ENCODE data around the gene PAGR1.
A peak's percentile ranks its signal among the peaks of the same experiment; 100 is the strongest.

The PAGR1 gene

DNA sequence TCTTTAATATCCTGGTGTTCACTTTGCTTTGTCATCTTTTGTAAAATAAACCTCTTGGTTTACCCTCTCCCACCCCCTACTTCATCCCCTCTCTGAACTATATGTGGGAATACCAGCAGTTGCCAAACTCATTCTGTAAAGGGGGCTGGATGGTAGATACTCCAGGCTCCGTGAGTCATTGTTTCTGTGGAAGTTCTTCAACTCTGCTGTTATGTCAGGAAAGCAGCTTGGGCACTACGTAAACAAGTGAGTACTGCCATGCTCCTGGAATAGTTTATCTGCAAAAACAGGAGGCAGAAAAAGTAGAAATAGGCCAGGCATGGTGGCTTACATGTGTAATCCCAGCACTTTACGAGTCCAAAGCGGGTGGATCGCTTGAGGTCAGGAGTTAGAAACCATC lies 21.9 kb downstream of the PAGR1 start:
- no peak for DNase-seq (ENCODE audit: low read depth)

DNA sequence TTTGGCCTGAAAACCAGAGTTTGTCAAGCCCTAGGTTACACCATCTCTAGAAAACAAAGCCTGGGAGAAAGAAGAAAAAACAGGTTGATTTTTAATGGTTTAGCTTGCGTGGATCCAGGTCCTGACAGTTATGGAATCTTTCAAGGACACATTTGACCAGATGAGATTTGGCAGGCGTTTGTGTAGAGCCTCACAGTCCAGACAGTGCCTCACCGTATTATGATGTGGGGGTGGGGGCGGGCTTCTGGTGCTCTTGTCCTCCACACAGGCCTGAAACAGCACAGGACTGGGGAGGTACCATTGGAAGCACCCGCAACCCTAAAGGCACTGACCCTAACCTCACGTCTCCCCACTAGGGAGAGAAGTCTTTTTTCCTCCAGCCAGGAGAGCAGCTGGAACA lies 23.9 kb downstream of the PAGR1 start:
- DNase-seq (ENCODE audit: low read depth) = no peak

- DNase-seq (ENCODE audit: low read depth) = no peak
Measured at GRCh38 chr16:29840240-29840639, 24.3 kb downstream of the PAGR1 start.

DNA sequence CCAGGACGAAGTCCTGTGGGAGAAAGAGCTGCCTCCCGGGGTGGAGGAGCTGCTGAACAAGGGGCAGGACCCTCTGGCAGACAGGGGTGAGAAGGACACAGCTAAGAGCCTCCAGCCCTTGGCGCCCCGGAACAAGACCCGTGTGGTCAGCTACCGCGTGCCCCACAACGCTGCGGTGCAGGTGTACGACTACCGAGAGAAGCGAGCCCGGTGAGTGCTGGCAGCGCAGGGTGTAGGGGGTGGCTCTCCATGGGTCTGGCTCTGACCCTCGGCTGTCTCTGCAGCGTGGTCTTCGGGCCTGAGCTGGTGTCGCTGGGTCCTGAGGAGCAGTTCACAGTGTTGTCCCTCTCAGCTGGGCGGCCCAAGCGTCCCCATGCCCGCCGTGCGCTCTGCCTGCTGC lies 25.7 kb downstream of the PAGR1 start:
- no peak for DNase-seq (ENCODE audit: low read depth)

GRCh38 chr16:29842732-29843346 lies 26.9 kb downstream of the PAGR1 start:
- no peak for DNase-seq (ENCODE audit: low read depth)

- no peak for DNase-seq (ENCODE audit: low read depth)
Measured at GRCh38 chr16:29843931-29844330, 28.0 kb downstream of the PAGR1 start.

- no peak for DNase-seq (ENCODE audit: low read depth)
Measured at GRCh38 chr16:29844575-29845331, 28.8 kb downstream of the PAGR1 start.

DNA sequence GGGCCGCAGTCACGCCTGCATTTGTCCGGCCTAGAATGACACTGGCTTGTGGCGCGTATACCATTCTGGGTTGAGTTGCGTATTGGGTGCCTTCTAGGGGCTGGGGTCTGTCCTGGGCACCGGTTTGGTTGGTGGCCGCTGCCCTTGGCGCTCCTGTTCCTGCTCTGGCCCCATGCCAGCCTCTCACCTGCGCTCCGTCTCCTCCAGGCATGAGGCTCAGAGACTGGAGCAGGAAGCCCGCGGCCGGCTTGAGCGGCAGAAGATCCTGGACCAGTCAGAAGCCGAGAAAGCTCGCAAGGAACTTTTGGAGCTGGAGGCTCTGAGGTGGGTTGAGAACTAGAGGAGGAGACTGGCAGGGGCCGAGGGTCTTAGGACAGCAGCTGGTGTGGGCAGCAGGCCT lies 29.7 kb downstream of the PAGR1 start:
- DNase-seq (ENCODE audit: low read depth) = no peak

DNA sequence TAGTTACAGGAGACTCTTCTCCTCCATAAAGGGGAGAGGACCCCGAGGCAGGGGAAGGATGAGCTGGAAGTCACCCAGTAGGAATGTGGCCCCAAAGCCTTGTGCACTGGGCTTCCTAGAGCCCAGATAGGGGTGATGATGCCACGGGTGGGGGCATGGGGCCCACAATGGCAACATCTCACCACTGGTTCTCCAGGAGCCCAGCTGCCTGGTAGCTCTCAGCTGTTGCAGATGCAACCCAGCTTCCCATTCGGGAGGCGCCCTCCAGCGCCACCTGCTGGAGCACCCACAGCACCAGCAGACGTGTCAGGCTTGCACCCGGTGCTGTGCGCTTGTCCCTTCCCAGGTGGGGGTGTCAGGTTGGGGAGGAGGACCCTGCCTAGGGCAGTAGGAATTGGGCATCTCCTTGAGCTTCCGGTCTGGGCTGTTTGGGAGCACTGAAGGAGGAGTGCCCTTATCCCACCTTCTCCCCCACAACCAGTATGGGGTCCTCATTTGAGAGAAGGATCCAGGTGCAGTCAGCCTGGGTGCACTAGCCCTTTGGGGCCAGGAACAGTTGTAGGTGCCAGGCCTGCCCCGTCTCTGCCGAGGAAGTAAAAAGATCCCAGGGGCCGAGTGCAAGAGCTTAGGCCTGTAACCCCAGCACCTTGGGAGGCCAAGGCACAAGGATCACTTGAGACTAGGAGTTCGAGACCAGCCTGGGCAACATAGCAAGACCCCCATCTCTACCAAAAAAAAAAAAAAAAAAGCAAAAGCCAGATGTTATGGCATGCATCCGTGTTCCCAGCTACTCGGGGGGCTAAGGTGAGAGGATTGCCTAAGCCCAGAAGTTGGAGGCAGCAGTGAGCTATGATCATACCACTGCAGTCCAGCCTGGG lies 32.7 kb downstream of the PAGR1 start:
- no peak for DNase-seq (ENCODE audit: low read depth)

- DNase-seq (ENCODE audit: low read depth) = no peak
Measured at GRCh38 chr16:29849505-29849904, 33.6 kb downstream of the PAGR1 start.

GRCh38 chr16:29850998-29851397 lies 35.0 kb downstream of the PAGR1 start:
- no peak for DNase-seq (ENCODE audit: low read depth)

DNA sequence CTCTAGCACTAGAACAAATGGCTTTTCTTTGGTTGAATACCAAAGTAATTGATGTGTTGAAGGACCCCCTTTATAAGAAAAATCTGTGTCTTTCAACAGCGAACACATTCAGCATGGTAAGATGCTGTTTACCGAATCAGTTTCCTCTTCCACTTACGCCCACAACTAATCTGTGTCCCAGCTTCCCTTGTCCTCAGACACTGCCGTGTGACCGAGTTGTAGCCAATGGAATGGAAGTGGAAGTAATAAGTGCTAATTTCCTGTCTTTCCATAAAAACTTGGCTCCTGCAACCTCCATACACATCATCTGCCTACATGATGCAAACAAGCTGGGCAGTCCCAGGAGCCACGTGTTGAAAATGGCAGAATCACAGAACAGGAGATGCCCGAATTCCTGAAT lies 36.7 kb downstream of the PAGR1 start:
- peak; percentile 70 for DNase-seq (ENCODE audit: low read depth)

DNA sequence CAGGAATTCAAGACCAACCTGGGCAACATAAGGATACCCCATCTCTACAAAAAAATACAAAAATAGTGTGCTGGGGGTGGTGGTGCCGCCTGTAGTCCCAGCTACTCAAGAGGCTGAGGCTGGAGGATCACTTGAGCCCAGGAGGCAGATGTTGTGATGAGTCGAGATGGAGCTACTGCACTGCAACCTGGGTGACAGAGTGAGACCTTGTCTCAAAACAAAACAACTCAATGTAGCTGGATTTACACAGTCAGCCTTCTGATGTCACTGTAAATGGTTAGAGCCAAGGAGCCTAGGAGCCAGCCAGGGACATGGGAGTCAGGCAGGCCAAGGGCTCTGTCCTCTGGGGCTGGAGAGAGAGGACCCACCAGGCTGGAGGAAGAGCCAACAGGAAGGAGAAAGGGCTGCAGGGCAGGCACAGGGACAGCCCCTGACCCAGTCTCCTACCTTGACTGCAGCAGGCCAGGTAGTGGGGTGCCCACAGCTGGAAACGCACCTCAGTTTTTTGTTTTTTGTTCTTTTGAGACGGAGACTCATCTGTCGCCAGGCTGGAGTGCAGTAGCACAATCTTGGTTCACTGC lies 38.7 kb downstream of the PAGR1 start:
- DNase-seq (ENCODE audit: low read depth) = no peak

GRCh38 chr16:29857133-29857760 lies 41.3 kb downstream of the PAGR1 start:
- DNase-seq (ENCODE audit: low read depth) = peak; percentile 79

DNA sequence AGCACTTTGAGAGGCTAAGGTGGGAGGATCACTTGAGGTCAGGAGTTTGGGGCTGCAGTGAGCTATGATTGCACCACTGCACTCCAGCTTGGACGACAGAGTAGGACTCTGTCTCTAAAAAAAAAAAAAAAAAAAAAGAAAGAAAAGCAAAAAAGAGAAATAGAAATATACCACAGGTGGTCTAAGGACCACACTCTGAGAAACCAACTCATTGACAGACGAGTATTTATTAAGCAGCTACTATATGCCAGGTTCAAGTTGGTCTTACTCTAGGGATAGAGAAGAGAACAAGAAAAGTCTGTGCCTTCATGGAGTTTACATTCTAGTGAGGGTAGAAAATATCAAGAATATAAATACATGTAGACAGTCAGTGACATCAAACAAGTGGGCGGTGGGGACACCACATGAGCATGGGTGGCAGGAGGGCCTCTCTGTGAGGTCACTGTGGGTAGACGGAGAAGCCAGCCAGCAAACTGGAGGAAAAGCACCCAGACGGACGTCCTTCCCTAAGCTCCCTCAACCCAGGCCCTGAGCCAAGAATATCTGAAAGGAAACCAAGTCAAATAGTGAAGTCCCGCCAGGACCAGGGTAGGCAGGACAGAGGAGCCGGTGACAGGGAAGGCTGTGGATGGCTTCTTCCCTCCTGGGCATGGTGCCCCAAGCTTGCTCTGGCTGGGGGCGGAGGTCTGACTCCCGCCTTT lies 42.3 kb downstream of the PAGR1 start:
- DNase-seq (ENCODE audit: low read depth) = no peak

DNA sequence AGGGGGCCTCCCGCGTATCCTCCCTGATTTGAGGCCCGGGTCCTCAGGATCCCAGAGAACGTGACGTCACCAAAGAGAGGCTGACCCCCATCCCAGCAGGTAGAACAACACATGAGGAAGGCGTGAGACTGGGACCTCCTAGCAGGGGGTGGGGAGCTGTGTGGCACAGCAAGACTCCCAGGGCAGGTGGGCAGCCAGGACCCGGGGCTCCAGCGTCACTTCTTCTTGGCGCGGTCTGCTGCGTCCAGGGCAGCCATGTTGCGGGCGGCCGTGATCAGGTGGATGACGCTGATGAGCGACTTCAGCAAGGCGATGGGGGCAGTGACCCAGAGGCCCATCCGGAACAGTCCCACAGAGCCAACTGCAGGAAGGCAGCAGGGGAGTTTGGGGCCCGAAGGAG lies 43.0 kb downstream of the PAGR1 start:
- DNase-seq (ENCODE audit: low read depth) = no peak

DNA sequence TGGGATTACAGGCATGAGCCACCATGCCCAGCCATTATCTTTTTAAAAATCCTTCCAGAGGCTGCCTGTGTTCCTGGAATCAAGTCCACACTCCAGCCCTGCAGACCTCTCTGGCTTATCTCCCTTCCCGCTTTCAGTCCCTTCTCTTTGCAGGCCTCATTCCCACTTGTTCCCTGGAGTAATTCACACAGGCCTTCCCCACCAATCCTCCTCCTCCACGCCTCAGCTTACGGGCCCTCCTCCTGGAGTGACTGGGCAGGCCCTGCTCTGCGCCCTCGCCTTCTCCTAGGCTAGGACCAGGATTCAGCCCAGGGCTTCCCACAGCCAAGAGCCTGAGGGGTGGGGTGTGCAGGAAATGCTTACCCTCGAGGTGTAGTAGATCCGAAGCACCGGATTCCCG lies 44.3 kb downstream of the PAGR1 start:
- no peak for DNase-seq (ENCODE audit: low read depth)

DNA sequence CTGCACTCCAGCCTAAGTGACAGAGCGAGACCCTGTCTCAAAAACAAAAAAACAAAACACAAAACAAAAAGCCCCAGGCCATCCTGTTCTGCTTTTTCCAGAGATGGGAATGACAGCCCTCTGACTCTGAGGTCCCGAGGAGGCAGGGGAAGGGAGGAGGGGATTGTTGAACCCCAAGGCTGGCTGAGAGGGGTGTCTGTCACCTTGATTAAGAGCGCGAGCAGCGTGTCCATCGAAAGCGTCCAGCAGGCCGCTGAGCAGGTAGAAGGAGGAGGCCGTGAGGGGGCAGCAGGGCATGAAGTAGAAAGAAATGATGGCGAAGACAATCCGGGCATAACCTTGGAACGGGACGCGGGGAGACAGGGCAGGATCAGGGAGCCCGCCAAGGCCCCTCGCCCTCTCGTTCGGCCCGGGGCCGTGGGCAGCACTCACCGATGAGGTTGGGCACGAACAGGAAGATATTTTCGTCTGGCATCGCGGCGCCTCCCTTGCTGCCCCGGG lies 46.5 kb downstream of the PAGR1 start:
- no peak for DNase-seq (ENCODE audit: low read depth)

DNA sequence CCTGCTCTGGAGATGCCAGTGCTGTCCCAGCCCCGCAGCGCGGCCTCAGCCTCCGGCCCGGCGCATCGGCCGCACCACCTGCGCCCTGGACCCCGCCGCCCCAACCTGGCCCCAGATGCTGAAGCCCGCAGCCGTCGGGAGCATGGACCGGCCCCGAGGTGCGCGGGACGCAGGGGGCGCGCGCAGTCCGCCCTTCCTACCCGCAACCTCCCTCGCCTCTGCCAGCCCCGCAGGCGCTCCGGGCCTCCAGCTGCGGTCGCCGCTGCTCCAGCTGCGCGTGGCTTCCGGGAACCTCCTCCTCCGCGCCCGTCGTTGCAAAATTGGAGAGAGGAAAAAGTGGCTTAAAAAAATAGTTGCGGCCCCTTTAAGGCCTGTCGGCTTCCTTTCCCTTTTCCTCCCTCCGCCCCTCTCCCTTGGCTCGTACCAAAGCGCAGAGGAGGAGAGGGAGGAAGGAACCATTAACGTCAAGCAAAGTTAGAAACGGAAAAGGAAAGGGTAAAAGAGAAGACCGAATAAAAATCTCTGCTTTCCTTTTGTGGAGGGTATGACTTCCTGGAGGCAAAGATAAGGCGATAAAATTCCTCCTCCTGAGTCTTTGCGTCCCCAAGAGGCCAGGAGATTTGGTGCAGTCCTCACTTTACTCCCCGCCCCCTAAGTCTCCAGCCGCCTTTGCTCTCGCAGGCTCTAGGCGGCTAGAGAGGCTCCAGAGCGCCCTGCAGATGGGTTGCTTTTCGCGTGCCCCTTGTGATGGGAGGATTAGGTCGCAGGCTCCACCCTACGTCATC lies 47.1 kb downstream of the PAGR1 start, which contains the start of gene CDIPT:
CDIPT (minus strand) TSS at position 343 of the 785 bp plus-strand sequence. CDS start 369 bp downstream, outside the sequence.
- DNase-seq (ENCODE audit: low read depth) = peak; percentile 93

DNA sequence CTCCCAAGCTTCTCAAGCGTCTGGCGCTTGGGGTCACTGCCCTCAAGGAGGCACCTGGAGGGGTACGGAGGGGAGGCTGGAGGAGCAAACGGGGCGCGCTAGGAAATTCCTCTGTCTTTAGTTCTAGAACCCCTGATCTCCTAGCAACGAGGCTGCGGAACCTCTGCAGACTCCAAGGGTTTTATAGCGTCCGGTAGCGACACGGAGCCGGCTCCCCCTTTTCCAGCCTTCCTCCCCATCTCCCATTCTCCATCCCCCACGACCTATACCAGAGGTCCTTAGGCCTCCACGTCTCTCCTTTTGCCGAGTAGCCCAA lies 47.7 kb downstream of the PAGR1 start:
- DNase-seq (ENCODE audit: low read depth) = no peak
